Hematopoietic multipotent progenitor cell treated with erythropoietin and hydrocortisone succinate and interleukin-3 and kit ligand, for 15 days (in vitro differentiated cells): Measurements from ENCODE around the gene CDR2L.
"Not testable (repeated sequence)": the region's sequence is repeated elsewhere in the genome, so short reads cannot be mapped to it uniquely, and the experiment has no call there.

Source experiments
- DNase-seq: peaks from one replicate; pipeline ENCODE4 v3.0.0-alpha.2; 2015; ENCODE audit warnings: low spot score

The CDR2L gene

GRCh38 chr17:74959826-74960515 is 27.5 kb upstream of the CDR2L start:
- no peak for DNase-seq

GRCh38 chr17:74960570-74961342 is 26.7 kb upstream of the CDR2L start:
- DNase-seq, result peak; percentile 51

- peak; percentile 84 for DNase-seq
Measured at GRCh38 chr17:74961657-74962350, 25.6 kb upstream of the CDR2L start.

- no peak for DNase-seq
Measured at GRCh38 chr17:74962622-74963394, 24.6 kb upstream of the CDR2L start.

GRCh38 chr17:74963656-74964055 is 23.8 kb upstream of the CDR2L start:
- DNase-seq, result no peak

- DNase-seq, result no peak
Measured at GRCh38 chr17:74964246-74964761, 23.1 kb upstream of the CDR2L start.

GRCh38 chr17:74964988-74965622 is 22.3 kb upstream of the CDR2L start:
- DNase-seq, result no peak

GRCh38 chr17:74968361-74968780 is 19.1 kb upstream of the CDR2L start:
- DNase-seq, result no peak

- not testable (repeated sequence) for DNase-seq
Measured at GRCh38 chr17:74969501-74969900, 17.9 kb upstream of the CDR2L start.

- no peak for DNase-seq
Measured at GRCh38 chr17:74970395-74970794, 17.0 kb upstream of the CDR2L start.

- no peak for DNase-seq
Measured at GRCh38 chr17:74971069-74971841, 16.2 kb upstream of the CDR2L start.

GRCh38 chr17:74971842-74972106 is 15.7 kb upstream of the CDR2L start:
- DNase-seq, result no peak

GRCh38 chr17:74972107-74972972 is 15.1 kb upstream of the CDR2L start, which contains the start of gene HID1:
HID1 (minus strand) TSS chr17:74972759; CDS start chr17:74972656, 103 bp downstream.
- DNase-seq, result peak; percentile 40

- no peak for DNase-seq
Measured at GRCh38 chr17:74972973-74973328, 14.5 kb upstream of the CDR2L start.

GRCh38 chr17:74975943-74976342 is 11.5 kb upstream of the CDR2L start:
- no peak for DNase-seq

- no peak for DNase-seq
Measured at GRCh38 chr17:74977802-74978201, 9.6 kb upstream of the CDR2L start.

GRCh38 chr17:74978240-74978639 is 9.2 kb upstream of the CDR2L start:
- no peak for DNase-seq

- no peak for DNase-seq
Measured at GRCh38 chr17:74979408-74980146, 7.9 kb upstream of the CDR2L start.

- DNase-seq, result no peak
Measured at GRCh38 chr17:74981318-74981978, 6.0 kb upstream of the CDR2L start.
